GM23248 (cell line): ENCODE data around the gene ICAM5.

Experiments used
- EZH2 ChIP-seq: fragments of 200-600 bp; sonication (generic); IDR thresholded peaks from 2 replicates; pipeline ENCODE4 v1.6.1; 2018; ENCODE audit warnings: antibody characterized with exemption, mild to moderate bottlenecking; ENCODE audit not compliant: insufficient read depth, poor library complexity, severe bottlenecking
- EZH2phosphoT487 ChIP-seq: fragments of 200-600 bp; sonication (generic); IDR thresholded peaks from 2 replicates; pipeline ENCODE4 v1.6.1; 2018; ENCODE audit warnings: antibody characterized with exemption, moderate library complexity, mild to moderate bottlenecking, low read depth; ENCODE audit not compliant: insufficient read depth

DNA sequence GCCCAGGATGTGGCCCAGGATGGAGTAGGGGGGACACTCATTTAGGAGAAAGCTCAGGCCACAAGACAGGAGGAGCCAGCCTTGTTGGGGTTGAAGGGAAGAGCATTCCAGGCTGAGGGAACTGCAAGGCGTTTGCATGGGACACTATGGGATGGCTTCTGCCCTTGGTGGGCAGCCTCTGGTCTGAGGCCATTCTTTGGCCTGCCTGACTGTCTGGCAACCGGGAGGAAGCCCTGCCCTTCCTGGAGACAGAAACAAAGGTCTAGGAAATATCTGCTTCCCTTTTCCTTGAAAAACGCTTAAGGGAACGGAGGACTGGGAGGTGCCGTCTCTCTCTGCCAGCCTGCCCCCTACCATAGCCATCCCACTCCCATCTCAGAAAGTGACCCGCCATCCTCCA lies 21.7 kb upstream of the ICAM5 start:
- TF ChIP-seq EZH2 (no peak), EZH2phosphoT487 (no peak)
